CD4-positive, alpha-beta T cell treated with Interleukin-1 beta for 1 hour (primary cell): ENCODE measurements around the gene WDFY2.

ENCODE experiments used
- DNase-seq, 2 donors: peaks; one replicate each; pipeline ENCODE4 v3.0.0-alpha.2; 2020 to 2022

Gene WDFY2

GRCh38 chr13:51746802-51747201, 162.5 kb downstream of the WDFY2 start:
- DNase-seq: no peak

DNA sequence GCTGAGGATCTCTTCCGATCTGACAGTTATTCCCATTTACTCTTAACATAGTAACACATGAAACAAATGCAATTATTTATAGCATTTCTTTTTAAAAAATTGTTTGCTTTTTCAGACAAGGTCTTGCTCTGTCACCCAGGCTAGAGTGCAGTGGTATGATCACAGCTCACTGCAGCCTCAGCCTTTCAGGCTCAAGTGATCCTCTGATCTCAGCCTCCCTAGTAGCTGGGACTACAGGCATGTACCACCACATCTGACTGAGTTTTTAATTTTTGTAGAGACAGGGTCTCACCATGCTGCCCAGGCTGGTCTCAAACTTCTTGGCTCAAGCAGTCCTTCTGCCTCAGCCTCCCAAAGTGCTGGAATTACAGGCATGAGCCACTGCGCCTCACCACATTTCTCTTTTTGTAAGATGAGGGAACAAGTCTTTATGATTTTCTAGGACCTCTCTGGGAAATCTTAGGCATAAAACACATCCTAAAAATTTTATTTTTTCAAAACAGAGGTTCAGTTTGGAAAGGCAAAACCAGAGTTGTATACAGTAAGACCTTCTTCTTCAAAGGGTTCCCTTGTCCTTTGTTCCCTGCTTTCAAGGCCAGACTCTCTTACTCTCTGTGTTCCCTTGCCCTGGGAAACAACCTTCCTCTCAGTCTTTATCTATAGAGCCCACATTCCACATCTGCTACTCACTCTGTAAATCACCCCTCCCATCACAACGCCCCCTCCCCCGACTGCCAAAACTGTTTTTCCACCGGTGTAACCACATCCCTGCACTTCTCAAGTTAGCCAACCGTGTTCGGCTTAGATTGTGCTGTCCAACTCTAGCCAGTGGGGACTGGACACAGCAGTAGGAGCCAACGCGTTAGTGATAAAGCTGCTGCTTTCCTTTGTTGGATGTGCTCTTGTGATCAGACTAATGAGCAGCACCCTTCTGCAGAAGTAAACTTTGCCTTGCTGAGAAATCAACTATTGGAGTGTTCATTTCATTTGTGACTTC, 163.5 kb downstream of the WDFY2 start:
- DNase-seq: no peak

DNA sequence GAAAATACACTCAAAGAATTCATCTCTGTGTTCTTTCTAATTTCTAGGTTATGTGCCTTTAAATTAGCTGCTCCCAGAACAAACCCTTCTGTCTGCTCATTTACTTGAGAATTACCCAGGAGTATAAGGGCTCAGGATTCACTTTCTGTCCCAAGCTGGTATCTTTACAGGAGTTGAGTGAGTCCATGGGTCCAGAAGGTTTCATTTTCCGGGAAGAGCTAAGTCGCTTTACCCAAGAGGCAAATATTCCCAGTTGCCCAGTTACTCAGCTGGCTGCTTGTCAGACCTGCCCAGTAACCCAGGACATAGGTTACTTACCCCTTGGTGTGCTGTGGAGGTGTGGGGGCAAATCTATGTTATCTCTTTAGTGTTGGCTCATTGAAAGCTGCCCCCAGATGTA, 172.4 kb downstream of the WDFY2 start:
- no peak for DNase-seq

- DNase-seq: no peak
These were observed 174.4 kb downstream of the WDFY2 start for GRCh38 chr13:51758691-51759090.

- DNase-seq: no peak
These were observed 175.0 kb downstream of the WDFY2 start for GRCh38 chr13:51759240-51759639.

DNA sequence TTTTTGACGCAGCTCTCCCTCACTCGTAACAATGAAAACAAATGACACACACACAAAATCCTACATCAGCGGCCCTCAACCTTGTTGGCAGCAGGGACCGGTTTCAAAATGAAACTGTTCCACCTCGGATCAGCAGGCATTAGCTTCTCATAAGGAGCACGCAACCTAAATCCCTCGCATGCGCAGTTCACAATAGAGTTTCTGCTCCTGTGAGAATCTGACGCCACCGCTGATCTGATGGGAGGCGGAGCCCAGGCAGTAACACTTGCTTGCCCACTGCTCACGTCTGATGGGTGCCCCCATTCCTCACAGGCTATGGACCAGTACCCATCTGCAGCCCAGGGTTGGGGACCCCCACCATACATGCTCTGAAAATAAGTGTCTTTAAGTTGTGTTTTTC, 176.3 kb downstream of the WDFY2 start:
- DNase-seq: no peak

- DNase-seq: no peak
These were observed 177.5 kb downstream of the WDFY2 start for GRCh38 chr13:51761643-51762350.

- no peak for DNase-seq
These were observed 179.2 kb downstream of the WDFY2 start for GRCh38 chr13:51763486-51763885.

DNA sequence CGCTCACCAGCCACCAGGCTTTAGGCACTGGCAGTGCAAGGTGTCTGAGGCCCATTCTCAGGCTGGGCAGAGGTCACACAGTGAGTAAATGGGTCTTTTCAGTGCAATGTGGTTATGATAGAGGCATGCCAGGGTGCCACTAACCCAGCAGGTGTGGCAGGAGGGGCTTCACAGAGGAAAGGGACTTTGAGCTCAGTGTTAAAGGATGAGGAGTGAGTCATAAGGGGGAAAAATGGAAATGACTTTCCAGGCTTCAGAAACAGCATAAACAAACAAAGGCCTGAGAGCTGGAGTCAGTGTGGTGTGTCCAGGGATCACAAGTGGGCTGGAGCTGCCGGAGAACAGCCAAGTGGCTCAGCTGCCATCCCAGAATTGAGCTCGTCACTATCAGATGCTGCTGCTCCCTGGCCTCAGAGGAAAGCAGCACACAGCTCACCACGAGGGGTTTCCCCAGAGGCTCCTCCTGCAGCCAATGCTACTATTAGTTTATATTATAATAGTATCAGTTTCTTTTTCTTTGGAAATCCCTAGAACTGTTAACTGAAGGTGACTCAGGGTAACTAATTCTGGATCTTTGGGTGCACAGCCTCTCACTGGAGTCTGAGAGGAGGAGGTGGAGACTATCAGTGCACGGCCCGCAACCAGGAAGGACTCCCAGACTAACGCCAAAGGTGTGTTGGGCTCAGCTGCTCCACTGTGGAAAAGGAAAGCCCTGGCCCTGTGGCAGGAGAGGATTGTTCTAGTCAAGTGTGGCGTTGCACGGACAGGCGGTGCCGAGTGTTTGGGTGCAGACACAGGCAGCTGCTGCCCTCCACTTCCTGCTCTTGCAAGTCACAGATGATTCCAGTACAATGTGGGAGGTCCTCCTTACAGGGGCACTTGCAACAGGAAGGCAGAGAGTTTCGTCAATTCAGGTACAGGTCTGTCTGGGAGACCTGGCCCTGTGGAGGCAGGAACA, 180.2 kb downstream of the WDFY2 start:
- peak; percentile 51 to 59 for DNase-seq

DNA sequence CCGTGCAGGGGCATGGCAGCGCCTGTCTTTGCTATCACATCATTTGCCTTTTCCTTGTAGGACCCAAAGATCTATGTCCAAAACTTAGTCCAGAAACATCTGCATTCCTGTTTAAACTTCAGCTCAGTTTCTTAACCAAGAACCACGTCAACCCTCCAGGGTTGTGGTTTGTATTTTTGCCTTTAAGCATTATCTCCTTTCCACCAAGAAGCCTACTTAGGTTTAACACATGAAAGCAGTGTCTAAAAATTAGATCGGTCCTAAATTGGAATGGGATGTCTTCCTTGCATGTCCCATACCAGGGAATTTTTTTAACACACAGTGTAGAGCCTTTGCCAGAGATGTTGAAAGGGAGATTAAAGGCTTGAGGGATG, 180.9 kb downstream of the WDFY2 start:
- no peak for DNase-seq

- no peak for DNase-seq
These were observed 182.8 kb downstream of the WDFY2 start for GRCh38 chr13:51767100-51767499.

GRCh38 chr13:51768378-51768921, 184.2 kb downstream of the WDFY2 start:
- no peak for DNase-seq

- DNase-seq: no peak
These were observed 184.7 kb downstream of the WDFY2 start for GRCh38 chr13:51768976-51769375.

GRCh38 chr13:51769455-51770127, 185.3 kb downstream of the WDFY2 start:
- DNase-seq: no peak

- DNase-seq: no peak
These were observed 185.9 kb downstream of the WDFY2 start for GRCh38 chr13:51770160-51770559.

GRCh38 chr13:51770681-51771417, 186.6 kb downstream of the WDFY2 start:
- no peak for DNase-seq

GRCh38 chr13:51771418-51772104, 187.3 kb downstream of the WDFY2 start:
- no peak for DNase-seq

DNA sequence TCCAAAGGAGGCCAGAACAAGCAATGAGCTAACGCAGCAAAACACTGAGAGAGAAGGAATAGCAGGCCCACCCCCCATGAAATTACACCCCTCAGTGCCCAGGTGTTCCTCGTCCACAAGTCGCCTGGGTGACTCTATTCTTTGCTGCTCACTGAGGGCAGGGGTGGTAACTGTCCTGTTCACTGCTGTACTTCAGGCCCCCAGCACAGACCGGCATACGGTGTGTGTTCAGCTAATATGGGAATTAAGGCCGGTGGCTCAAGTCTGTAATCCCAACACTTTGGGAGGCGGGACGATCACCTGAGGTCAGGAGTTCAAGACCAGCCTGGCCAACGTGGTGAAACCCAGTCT, 187.8 kb downstream of the WDFY2 start:
- no peak for DNase-seq

- DNase-seq: no peak
These were observed 188.5 kb downstream of the WDFY2 start for GRCh38 chr13:51772781-51773180.

DNA sequence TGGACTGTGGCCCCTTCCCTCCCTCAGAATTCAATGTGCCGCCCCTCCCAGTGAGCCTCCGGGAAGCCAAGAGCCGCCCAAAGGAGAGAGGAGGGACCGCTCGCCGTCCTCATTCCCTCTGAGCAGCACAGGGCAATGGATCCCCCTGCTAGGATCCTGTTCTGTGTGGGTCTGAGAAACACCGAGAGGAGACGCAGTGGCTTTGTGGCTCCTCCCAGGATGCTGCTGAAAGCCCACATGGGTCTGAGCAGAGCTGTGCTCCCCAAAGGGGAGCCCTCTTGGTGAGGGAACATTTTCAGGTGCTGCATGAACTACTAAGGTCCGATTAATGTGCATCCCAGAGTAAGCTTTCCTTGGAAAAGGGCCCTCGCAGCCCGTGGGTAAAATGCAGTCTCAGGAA, 189.3 kb downstream of the WDFY2 start:
- DNase-seq: no peak

DNA sequence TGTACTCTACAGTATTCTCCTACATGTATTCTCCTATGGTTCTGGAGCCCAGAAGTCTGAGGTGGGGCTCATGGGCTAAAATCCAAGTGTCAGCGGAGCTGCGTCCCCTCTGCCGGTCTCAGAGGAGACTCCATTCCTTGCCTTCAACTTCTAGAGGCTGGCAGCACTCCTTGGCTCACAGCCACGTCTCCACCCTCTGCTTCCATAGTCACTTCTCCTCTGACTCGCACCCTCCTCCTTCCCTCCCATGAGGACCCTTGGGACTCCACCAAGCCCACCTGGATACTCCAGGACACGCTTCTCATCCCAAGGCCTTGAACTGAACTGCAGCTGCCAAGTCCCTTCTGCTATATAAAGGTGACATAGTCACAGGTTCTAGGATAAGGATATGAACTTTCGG, 191.9 kb downstream of the WDFY2 start:
- no peak for DNase-seq
